GM06990 (cell line): ENCODE measurements around the gene PBX2.
"Not testable (repeated sequence)": the region's sequence is repeated elsewhere in the genome, so short reads cannot be mapped to it uniquely, and the experiment has no call there.

ENCODE experiments used
- DNase-seq: peaks from one replicate; pipeline ENCODE4 v3.0.0-alpha.2; 2011; ENCODE audit not compliant: insufficient read length; ENCODE audit errors: extremely low read depth
- H3K27me3 ChIP-seq: replicated peaks from 2 replicates; pipeline ENCODE4 v1.6.0; 2011; ENCODE audit warnings: low read length; ENCODE audit not compliant: control insufficient read depth, insufficient read depth
- H3K36me3 ChIP-seq: 2 replicates; pipeline ENCODE4 v1.5.1; 2011; ENCODE audit warnings: low read length; ENCODE audit not compliant: control insufficient read depth, insufficient read depth
- H3K4me3 ChIP-seq: replicated peaks from 2 replicates; pipeline ENCODE4 v1.5.1; 2011; ENCODE audit warnings: low read depth, mild to moderate bottlenecking, control low read depth, low read length
- CTCF ChIP-seq: IDR thresholded peaks from 2 replicates; pipeline ENCODE4 v1.5.1; 2011; ENCODE audit warnings: low read length, control low read depth, mild to moderate bottlenecking, inconsistent platforms; ENCODE audit not compliant: insufficient read depth, poor library complexity, severe bottlenecking

The PBX2 gene

GRCh38 chr6:32216285-32216684, 26.3 kb upstream of the PBX2 start:
- Histone ChIP-seq H3K27me3 (no peaks in the 10 kb centered on the region; the same call in none of the 2 replicates), H3K4me3 (no peak overlapping the region), H3K36me3 (no peaks in the 10 kb centered on the region)
- no peak for TF ChIP-seq CTCF
- DNase-seq, result no peak

GRCh38 chr6:32215617-32216016, 25.6 kb upstream of the PBX2 start:
- Histone ChIP-seq H3K4me3 (no peak overlapping the region), H3K27me3 (no peaks in the 10 kb centered on the region; the same call in none of the 2 replicates), H3K36me3 (no peaks in the 10 kb centered on the region)
- DNase-seq, result no peak
- no peak for TF ChIP-seq CTCF

- Histone ChIP-seq H3K4me3 (no peak overlapping the region), H3K36me3 (no peaks in the 10 kb centered on the region), H3K27me3 (no peaks in the 10 kb centered on the region; the same call in none of the 2 replicates)
- DNase-seq, result no peak
- no peak for TF ChIP-seq CTCF
These were observed 24.1 kb upstream of the PBX2 start for GRCh38 chr6:32214126-32214525.

- Histone ChIP-seq H3K36me3 (no peaks in the 10 kb centered on the region), H3K4me3 (no peak overlapping the region), H3K27me3 (no peaks in the 10 kb centered on the region; the same call in 1 of the 2 replicates)
- no peak for TF ChIP-seq CTCF
- no peak for DNase-seq
These were observed 23.6 kb upstream of the PBX2 start for GRCh38 chr6:32213649-32214048.

GRCh38 chr6:32212076-32212760, 22.2 kb upstream of the PBX2 start:
- Histone ChIP-seq H3K27me3 (no peaks in the 10 kb centered on the region; the same call in 1 of the 2 replicates), H3K36me3 (no peaks in the 10 kb centered on the region), H3K4me3 (no peak overlapping the region)
- TF ChIP-seq CTCF, result no peak
- no peak for DNase-seq

GRCh38 chr6:32211432-32211831, 21.4 kb upstream of the PBX2 start:
- not testable (repeated sequence) for H3K4me3 ChIP-seq, DNase-seq, H3K27me3 ChIP-seq, H3K36me3 ChIP-seq
